Central memory CD8-positive, alpha-beta T cell (primary cell): ENCODE measurements around the gene CEP250.

Experiments
- ATAC-seq: fragments of 150-1000 bp; cut with Tn5 transposase; replicated peaks from 2 replicates; pipeline ENCODE4 v1.10.0; 2022; ENCODE audit warnings: mild to moderate bottlenecking, moderate FRiP score, moderate number of reproducible peaks; ENCODE audit not compliant: poor library complexity, severe bottlenecking; ENCODE audit errors: extremely low read depth
- DNase-seq, 2 donors: peaks; one replicate each; pipeline ENCODE4 v3.0.0; 2021; ENCODE audit warnings: low spot score in 2 of 2
- H3K27ac Mint-ChIP-seq: one replicate; pipeline ENCODE4 v1.8.0; 2022; ENCODE audit warnings: low read depth, mild to moderate bottlenecking, moderate library complexity, mixed read lengths
- H3K27me3 Mint-ChIP-seq: one replicate; pipeline ENCODE4 v1.8.0; 2022; ENCODE audit warnings: mixed read lengths
- H3K36me3 Mint-ChIP-seq: one replicate; pipeline ENCODE4 v1.8.0; 2022; ENCODE audit warnings: mild to moderate bottlenecking, moderate library complexity, mixed read lengths; ENCODE audit not compliant: insufficient read depth
- H3K4me1 Mint-ChIP-seq: one replicate; pipeline ENCODE4 v1.8.0; 2022; ENCODE audit warnings: mixed read lengths
- H3K4me3 Mint-ChIP-seq: one replicate; pipeline ENCODE4 v1.8.0; 2022; ENCODE audit warnings: mild to moderate bottlenecking, moderate library complexity, mixed read lengths
- H3K9me3 Mint-ChIP-seq: one replicate; pipeline ENCODE4 v1.8.0; 2022; ENCODE audit warnings: mixed read lengths

The CEP250 gene

DNA sequence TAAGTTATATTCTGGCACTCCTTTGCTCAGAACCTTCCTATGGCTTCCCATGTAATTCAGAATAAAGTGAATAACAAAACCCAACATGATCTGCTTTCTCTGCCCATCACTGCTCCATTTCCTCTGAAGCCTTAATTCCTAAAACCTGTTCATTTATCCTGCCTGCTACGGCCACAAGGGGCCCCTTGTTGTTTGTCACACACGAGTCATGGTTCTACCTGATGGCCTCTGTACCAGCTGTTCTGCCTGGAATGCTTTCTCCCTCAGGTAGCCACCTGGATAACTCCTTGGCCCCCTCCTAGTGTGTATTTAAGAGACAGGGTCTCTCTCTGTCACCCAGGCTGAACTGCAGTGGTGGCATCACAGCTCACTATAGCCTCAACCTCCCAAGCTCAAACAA is 113.2 kb downstream of the CEP250 start:
- Mint-ChIP-seq H3K4me3 (no peak overlapping the region), H3K27ac (no peak overlapping the region), H3K27me3 (peaks cover 25% of the 10 kb centered on the region), H3K4me1 (no peaks in the 10 kb centered on the region), H3K36me3 (peaks cover 2% of the 10 kb centered on the region), H3K9me3 (peaks cover 6% of the 10 kb centered on the region)
- peak; percentile 24 for ATAC-seq
- no peak for DNase-seq
